GM12878 (cell line): ENCODE results near the gene IFT25. TPM values are rescaled to one million over a fixed set of nuclear protein-coding genes. Genes with fewer than 3 reads are reported as not detected.

ENCODE experiments used
- ATAC-seq: fragments of 200-7000 bp; cut with Tn5 transposase; 3 replicates; pipeline ENCODE4 v1.9.1; 2020; ENCODE audit warnings: mild to moderate bottlenecking, moderate library complexity
- BruUV-seq: library from RNA; stranded (reverse); fragments of 400-500 nt; replicated peaks from 2 replicates; lab custom pipeline; 2021; lab: Mats Ljungman, UMichigan
- CTCF ChIA-PET: fragments of 300-600 bp; sonication (Branson Sonifier 250); formaldehyde crosslinking; extraction: SDS; loops from one replicate; lab custom pipeline; 2021; ENCODE audit warnings: inconsistent platforms; lab: Yijun Ruan, JAX
- POLR2A ChIA-PET: fragments of 350-600 bp; formaldehyde crosslinking; extraction: SDS; loops from one replicate; lab custom pipeline; 2021; ENCODE audit warnings: inconsistent platforms; lab: Charles Lee
- RAD21 ChIA-PET: fragments of 300-600 bp; sonication (Branson Sonifier 250); formaldehyde crosslinking; loops from one replicate; lab custom pipeline; 2023; ENCODE audit warnings: antibody characterized with exemption; ENCODE audit not compliant: unreplicated experiment; lab: Charles Lee
- SMC1A ChIA-PET: fragments of 300-600 bp; sonication (Branson Sonifier 250); formaldehyde crosslinking; loops from one replicate; lab custom pipeline; 2023; ENCODE audit not compliant: unreplicated experiment, uncharacterized antibody; lab: Charles Lee
- DNase-seq: peaks from one replicate; pipeline ENCODE4 v3.0.0-alpha.2; 2011; ENCODE audit warnings: low read depth, low spot score
- FAIRE-seq: peaks from 3 replicates; lab custom pipeline; 2011; peaks lifted over from hg19 to GRCh38; lab: Jason Lieb, UNC
- H2AFZ ChIP-seq: 2 replicates; pipeline ENCODE4 v1.6.0; 2011; ENCODE audit warnings: low read depth, low read length, control low read depth; ENCODE audit not compliant: control insufficient read depth
- H3K27ac ChIP-seq: 2 replicates; pipeline ENCODE4 v1.5.1; 2011; ENCODE audit warnings: control low read depth; ENCODE audit not compliant: control insufficient read depth, insufficient read depth
- H3K27me3 ChIP-seq, 2 experiments: replicated peaks in 1 of 2; 2 replicates each; pipeline versions ENCODE4 v1.6.0 to v1.6.1; 2011; ENCODE audit warnings: low read length in 1 of 2; ENCODE audit not compliant: control insufficient read depth in 2 of 2, insufficient read depth in 2 of 2
- H3K36me3 ChIP-seq, 2 experiments: 2 replicates each; pipeline ENCODE4 v1.5.1; 2011; ENCODE audit warnings: low read length in 1 of 2; ENCODE audit not compliant: control insufficient read depth in 2 of 2, insufficient read depth in 2 of 2
- H3K4me1 ChIP-seq: 2 replicates; pipeline ENCODE4 v1.6.1; 2011; ENCODE audit warnings: mild to moderate bottlenecking, low read length, moderate library complexity, mixed read lengths; ENCODE audit not compliant: control insufficient read depth, insufficient read depth
- H3K4me2 ChIP-seq: 2 replicates; pipeline ENCODE4 v1.6.0; 2011; ENCODE audit warnings: control low read depth; ENCODE audit not compliant: control insufficient read depth, insufficient read depth
- H3K4me3 ChIP-seq: fragments of 200-600 bp; sonication (generic); 2 replicates; pipeline ENCODE4 v1.5.1; 2016
- H3K79me2 ChIP-seq: 2 replicates; pipeline ENCODE4 v1.6.0; 2011; ENCODE audit warnings: low read length; ENCODE audit not compliant: control insufficient read depth, insufficient read depth
- H3K9ac ChIP-seq: 2 replicates; pipeline ENCODE4 v1.8.0; 2011; ENCODE audit warnings: low read length, control low read depth, mixed read lengths; ENCODE audit not compliant: control insufficient read depth, insufficient read depth
- H3K9me3 ChIP-seq: replicated peaks from 3 replicates; pipeline ENCODE4 v1.5.1; 2011; ENCODE audit warnings: mild to moderate bottlenecking, low read length; ENCODE audit not compliant: control insufficient read depth, insufficient read depth
- H4K20me1 ChIP-seq: 2 replicates; pipeline ENCODE4 v1.6.0; 2011; ENCODE audit not compliant: control insufficient read depth, insufficient read depth
- GATAD2B ChIP-seq: fragments of 450-650 bp; conservative IDR thresholded peaks from 2 replicates; pipeline ENCODE4 v1.6.1; 2017; ENCODE audit warnings: low read depth, mild to moderate bottlenecking, moderate library complexity
- MTA3 ChIP-seq: IDR thresholded peaks from 2 replicates; pipeline ENCODE4 v1.6.1; 2012; ENCODE audit warnings: low read length, inconsistent platforms, borderline replicate concordance
- RUNX3 ChIP-seq: IDR thresholded peaks from 2 replicates; pipeline ENCODE4 v1.6.1; 2012; ENCODE audit warnings: low read length, inconsistent platforms
- TAF1 ChIP-seq: IDR thresholded peaks from 2 replicates; pipeline ENCODE4 v1.6.1; 2011; ENCODE audit warnings: mild to moderate bottlenecking, low read depth, low read length, borderline replicate concordance
- ZNF217 ChIP-seq: fragments of 450-650 bp; IDR thresholded peaks from 2 replicates; pipeline ENCODE4 v1.6.1; 2017; ENCODE audit warnings: antibody characterized with exemption, mild to moderate bottlenecking
- ZZZ3 ChIP-seq: IDR thresholded peaks from 2 replicates; pipeline ENCODE4 v1.6.1; 2011; ENCODE audit warnings: low read depth; ENCODE audit not compliant: control insufficient read depth, insufficient read length
- WGBS: methylation state at CpG from one replicate; pipeline ENCODE4 v1.1.6; 2016; ENCODE audit warnings: low lambda C conversion rate; ENCODE audit not compliant: insufficient replicate concordance, insufficient coverage; ENCODE audit errors: missing lambda C conversion rate; 5-methylcytosine and 5-hydroxymethylcytosine counted together
- in situ Hi-C: fragments of 300-500 bp; cut with MboI; formaldehyde crosslinking; loops from 9 replicates; pipeline ENCODE4 v1.14.3; 2018; ENCODE audit warnings: mixed read lengths
- intact Hi-C: fragments of 100-400 bp; cut with micrococcal nuclease; formaldehyde crosslinking; loops from one replicate; pipeline ENCODE4 v1.14.2; 2022; ENCODE audit not compliant: unreplicated experiment
- polyA plus RNA-seq, 11 experiments: library from polyadenylated mRNA; depleted of rRNA in 4 of 11; unstranded in 6 of 11; stranded (reverse) in 5 of 11; fragments of >200 nt; fragmentation: Nextera tagmentation in 4 of 11; fragmentation: Illumina TruSeq in 1 of 11; extraction: Ambion mirVana in 4 of 11; extraction: Trizol in 1 of 11; gene quantifications; 1 replicate in 1 of 11; 2 replicates in 10 of 11; pipeline versions ENCODE4 v1.2.1 to v1.2.3, GENCODE V29; 2011 to 2016; ENCODE audit warnings: inconsistent platforms in 2 of 11, missing spikeins in 2 of 11, low read depth in 1 of 11
- total RNA-seq, 4 experiments: library from RNA; depleted of rRNA in 3 of 4; stranded (reverse); fragments of >200 nt in 3 of 4; fragmentation: Illumina TruSeq in 1 of 4; extraction: Trizol in 1 of 4; gene quantifications; 2 replicates each; pipeline versions ENCODE4 v1.2.1 to v1.2.3, GENCODE V29; 2013 to 2021
- TF ChIP-seq, protein P1 (sequence below): fragments of 450-650 bp; IDR thresholded peaks from 2 replicates; pipeline ENCODE4 v1.6.1; 2016; ENCODE audit warnings: mild to moderate bottlenecking, moderate library complexity, borderline replicate concordance
- TF ChIP-seq, protein P2 (sequence below): fragments of 450-650 bp; IDR thresholded peaks from 2 replicates; pipeline ENCODE4 v1.6.1; 2018; ENCODE audit warnings: borderline replicate concordance, mild to moderate bottlenecking; ENCODE audit not compliant: partially characterized antibody
- TF ChIP-seq, protein P3 (sequence below): IDR thresholded peaks from 2 replicates; pipeline ENCODE4 v1.6.1; 2012; ENCODE audit warnings: low read depth, low read length, improper control_type of control experiment

Gene IFT25
- total and polyA plus RNA-seq, 10 of the 15 experiments (the other 5 are each of a cell fraction or from before 2014, with no cell fraction given), result 55.7 to 242 (median 131) TPM

DNA sequence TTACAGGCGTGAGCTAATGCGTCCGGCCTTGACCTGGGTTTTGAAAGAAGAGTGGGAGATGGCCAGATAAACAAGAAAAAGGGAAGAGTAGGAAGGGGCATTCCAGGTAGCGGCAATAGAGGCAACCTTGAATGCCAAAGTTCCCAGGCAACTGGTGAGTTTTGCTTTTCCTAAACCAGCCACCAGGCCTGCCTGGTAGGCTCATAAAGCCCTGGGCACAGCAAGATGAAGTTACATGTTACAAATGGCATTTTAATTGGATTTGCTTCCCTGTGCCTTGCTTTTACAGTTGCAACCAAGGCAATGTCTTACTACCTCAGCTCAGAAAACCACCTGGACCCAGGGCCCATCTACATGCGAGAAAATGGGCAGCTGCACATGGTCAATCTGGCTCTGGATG, 6.2 kb upstream of the IFT25 start:
- Histone ChIP-seq H2AFZ (no peak overlapping the region), H3K9me3 (no peaks in the 10 kb centered on the region), H3K4me2 (no peak overlapping the region), H3K4me1 (peaks cover 7% of the 10 kb centered on the region; the same call in 1 of the 2 replicates), H3K79me2 (peaks cover 22% of the 10 kb centered on the region), H3K4me3 (no peak overlapping the region), H3K36me3 (peaks cover 4 to 9% of the 10 kb centered on the region in 2 experiments; a peak in 3 of 4 replicates), H3K27ac (no peak overlapping the region), H3K9ac (no peak overlapping the region), H3K27me3 (no peaks in the 10 kb centered on the region), H4K20me1 (no peaks in the 10 kb centered on the region)
- ATAC-seq (no peak), DNase-seq (no peak), FAIRE-seq (no peak)
- intact Hi-C loops (loop anchor here (10.0 kb wide), 1 partner anchor 467 kb away; no protein-coding TSS in a partner anchor), in situ Hi-C loops (loop anchor here (25.0 kb wide), 1 partner anchor 464 kb away; no protein-coding TSS in a partner anchor)
- ChIA-PET POLR2A (no interaction called here), CTCF (interaction anchor here (7.8 to 11.1 kb wide), 3 partner anchors 72 to 91 kb away, joined by 81 to 200 read pairs (median 198); no protein-coding TSS in a partner anchor), SMC1A (interaction anchor here (1.0 to 7.6 kb wide), 4 partner anchors 51 to 117 kb away, joined by 3 to 95 read pairs (median 5); no protein-coding TSS in a partner anchor), RAD21 (interaction anchor here (9.4 kb wide), 1 partner anchor 90 kb away, joined by 73 read pairs; no protein-coding TSS in a partner anchor)
- no TSS peak for BruUV-seq
- 93% methylated on average over 5 of the region's 5 CpGs for WGBS
- TF ChIP-seq GATAD2B (no peak), ZZZ3 (no peak), ZNF217 (no peak), MTA3 (no peak), TAF1 (no peak), RUNX3 (no peak)
- TF ChIP-seq, protein P1, sequence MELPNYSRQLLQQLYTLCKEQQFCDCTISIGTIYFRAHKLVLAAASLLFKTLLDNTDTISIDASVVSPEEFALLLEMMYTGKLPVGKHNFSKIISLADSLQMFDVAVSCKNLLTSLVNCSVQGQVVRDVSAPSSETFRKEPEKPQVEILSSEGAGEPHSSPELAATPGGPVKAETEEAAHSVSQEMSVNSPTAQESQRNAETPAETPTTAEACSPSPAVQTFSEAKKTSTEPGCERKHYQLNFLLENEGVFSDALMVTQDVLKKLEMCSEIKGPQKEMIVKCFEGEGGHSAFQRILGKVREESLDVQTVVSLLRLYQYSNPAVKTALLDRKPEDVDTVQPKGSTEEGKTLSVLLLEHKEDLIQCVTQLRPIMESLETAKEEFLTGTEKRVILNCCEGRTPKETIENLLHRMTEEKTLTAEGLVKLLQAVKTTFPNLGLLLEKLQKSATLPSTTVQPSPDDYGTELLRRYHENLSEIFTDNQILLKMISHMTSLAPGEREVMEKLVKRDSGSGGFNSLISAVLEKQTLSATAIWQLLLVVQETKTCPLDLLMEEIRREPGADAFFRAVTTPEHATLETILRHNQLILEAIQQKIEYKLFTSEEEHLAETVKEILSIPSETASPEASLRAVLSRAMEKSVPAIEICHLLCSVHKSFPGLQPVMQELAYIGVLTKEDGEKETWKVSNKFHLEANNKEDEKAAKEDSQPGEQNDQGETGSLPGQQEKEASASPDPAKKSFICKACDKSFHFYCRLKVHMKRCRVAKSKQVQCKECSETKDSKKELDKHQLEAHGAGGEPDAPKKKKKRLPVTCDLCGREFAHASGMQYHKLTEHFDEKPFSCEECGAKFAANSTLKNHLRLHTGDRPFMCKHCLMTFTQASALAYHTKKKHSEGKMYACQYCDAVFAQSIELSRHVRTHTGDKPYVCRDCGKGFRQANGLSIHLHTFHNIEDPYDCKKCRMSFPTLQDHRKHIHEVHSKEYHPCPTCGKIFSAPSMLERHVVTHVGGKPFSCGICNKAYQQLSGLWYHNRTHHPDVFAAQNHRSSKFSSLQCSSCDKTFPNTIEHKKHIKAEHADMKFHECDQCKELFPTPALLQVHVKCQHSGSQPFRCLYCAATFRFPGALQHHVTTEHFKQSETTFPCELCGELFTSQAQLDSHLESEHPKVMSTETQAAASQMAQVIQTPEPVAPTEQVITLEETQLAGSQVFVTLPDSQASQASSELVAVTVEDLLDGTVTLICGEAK, result no peak
- TF ChIP-seq, protein P2, sequence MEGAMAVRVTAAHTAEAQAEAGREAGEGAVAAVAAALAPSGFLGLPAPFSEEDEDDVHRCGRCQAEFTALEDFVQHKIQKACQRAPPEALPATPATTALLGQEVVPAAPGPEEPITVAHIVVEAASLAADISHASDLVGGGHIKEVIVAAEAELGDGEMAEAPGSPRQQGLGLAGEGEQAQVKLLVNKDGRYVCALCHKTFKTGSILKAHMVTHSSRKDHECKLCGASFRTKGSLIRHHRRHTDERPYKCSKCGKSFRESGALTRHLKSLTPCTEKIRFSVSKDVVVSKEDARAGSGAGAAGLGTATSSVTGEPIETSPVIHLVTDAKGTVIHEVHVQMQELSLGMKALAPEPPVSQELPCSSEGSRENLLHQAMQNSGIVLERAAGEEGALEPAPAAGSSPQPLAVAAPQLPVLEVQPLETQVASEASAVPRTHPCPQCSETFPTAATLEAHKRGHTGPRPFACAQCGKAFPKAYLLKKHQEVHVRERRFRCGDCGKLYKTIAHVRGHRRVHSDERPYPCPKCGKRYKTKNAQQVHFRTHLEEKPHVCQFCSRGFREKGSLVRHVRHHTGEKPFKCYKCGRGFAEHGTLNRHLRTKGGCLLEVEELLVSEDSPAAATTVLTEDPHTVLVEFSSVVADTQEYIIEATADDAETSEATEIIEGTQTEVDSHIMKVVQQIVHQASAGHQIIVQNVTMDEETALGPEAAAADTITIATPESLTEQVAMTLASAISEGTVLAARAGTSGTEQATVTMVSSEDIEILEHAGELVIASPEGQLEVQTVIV, result no peak
- TF ChIP-seq, protein P3, sequence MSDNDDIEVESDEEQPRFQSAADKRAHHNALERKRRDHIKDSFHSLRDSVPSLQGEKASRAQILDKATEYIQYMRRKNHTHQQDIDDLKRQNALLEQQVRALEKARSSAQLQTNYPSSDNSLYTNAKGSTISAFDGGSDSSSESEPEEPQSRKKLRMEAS, result no peak
